Gastrocnemius medialis (tissue), 4 donors: Measurements from ENCODE around the gene HOOK2. TPM values are rescaled to one million over a fixed set of nuclear protein-coding genes. Genes with fewer than 3 reads are reported as not detected.
A peak's percentile ranks its signal among the peaks of the same experiment; 100 is the strongest.

ENCODE experiments used
- ATAC-seq, 2 donors: fragments of 150-250 bp; one replicate each; pipeline ENCODE4 v1.9.1; 2016
- DNase-seq, 2 donors: peaks; one replicate each; pipeline ENCODE4 v3.0.0-alpha.2; 2019
- H3K27ac ChIP-seq, 4 donors: fragments of 200-600 bp; sonication (generic); 1 replicate in 1 of 4; 2 replicates in 3 of 4; pipeline ENCODE4 v1.5.1; 2016 to 2018; ENCODE audit warnings: mild to moderate bottlenecking in 2 of 4, moderate library complexity in 1 of 4
- H3K27me3 ChIP-seq, 3 donors: fragments of 200-600 bp; sonication (generic) in 2 of 3; 1 replicate in 1 of 3; 2 replicates in 2 of 3; pipeline versions ENCODE4 v1.5.1 to v1.6.0; 2016 to 2019; ENCODE audit warnings: mild to moderate bottlenecking in 1 of 3, moderate library complexity in 1 of 3
- H3K36me3 ChIP-seq, 2 donors: fragments of 200-600 bp; sonication (generic) in 1 of 2; one replicate each; pipeline ENCODE4 v1.5.1; 2017 to 2018
- H3K4me1 ChIP-seq, 2 donors: fragments of 200-600 bp; sonication (generic) in 1 of 2; one replicate each; pipeline ENCODE4 v1.5.1; 2016 to 2017; ENCODE audit warnings: mild to moderate bottlenecking in 2 of 2
- H3K4me3 ChIP-seq, 4 donors: fragments of 200-600 bp; sonication (generic) in 3 of 4; 1 replicate in 1 of 4; 2 replicates in 3 of 4; pipeline ENCODE4 v1.5.1; 2016 to 2019; ENCODE audit warnings: mild to moderate bottlenecking in 2 of 4
- H3K9me3 ChIP-seq, 3 donors: fragments of 200-600 bp; sonication (generic) in 2 of 3; 1 replicate in 1 of 3; 2 replicates in 2 of 3; pipeline ENCODE4 v1.5.1; 2016 to 2019
- CTCF ChIP-seq, 5 experiments: fragments of 450-650 bp in 3 of 5; fragments of 200-600 bp in 2 of 5; sonication (generic) in 2 of 5; IDR thresholded peaks in 4 of 5; conservative IDR thresholded peaks in 1 of 5; 1 replicate in 4 of 5; 2 replicates in 1 of 5; pipeline ENCODE4 v1.5.1; 2016 to 2019; ENCODE audit warnings: antibody characterized with exemption in 5 of 5, mild to moderate bottlenecking in 3 of 5, moderate library complexity in 3 of 5
- POLR2A ChIP-seq, 2 donors: fragments of 450-650 bp; IDR thresholded peaks; one replicate each; pipeline ENCODE4 v1.6.1; 2017; ENCODE audit warnings: antibody characterized with exemption in 2 of 2, mild to moderate bottlenecking in 2 of 2, moderate library complexity in 2 of 2
- in situ Hi-C, 4 donors: fragments of 200-750 bp; cut with MboI; loops; one replicate each; pipeline versions ENCODE4 v1.15.0 to v1.8.0; 2017; ENCODE audit warnings: low sequenced_read_pairs in 4 of 4
- intact Hi-C: fragments of 100-400 bp; cut with DNase I; formaldehyde crosslinking; loops from one replicate; pipeline ENCODE4 v1.15.1; 2023; ENCODE audit warnings: low total_unique reads
- total RNA-seq, 4 donors: library from RNA; depleted of rRNA; stranded (reverse); fragments of >200 nt; gene quantifications; one replicate each; pipeline versions ENCODE4 v1.1.0 to v1.2.3, GENCODE V29; 2016

The HOOK2 gene
- total RNA-seq, 4 donors from 2014 or later: 12.3 to 23.4 (median 17.6) TPM

- in situ Hi-C loops: loop anchor here (5.0 to 10.0 kb wide), 2 partner anchors 34 to 82 kb away; no protein-coding TSS in a partner anchor
- H3K36me3 ChIP-seq: no peaks in the 10 kb centered on the region
- no peaks in the 10 kb centered on the region for H3K9me3 ChIP-seq
- peaks cover 0 to 3% of the 10 kb centered on the region in 2 donors for H3K4me1 ChIP-seq
- peak overlapping the region in 2 of 4 donors; percentile 39 to 52 for H3K27ac ChIP-seq
- DNase-seq (no peak), ATAC-seq (no peak)
- intact Hi-C loops: no loop called here
- H3K4me3 ChIP-seq: no peak overlapping the region
- no peaks in the 10 kb centered on the region for H3K27me3 ChIP-seq
- TF ChIP-seq CTCF (IDR thresholded peaks at IDR 0.05 in 4 of 5, conservative IDR thresholded peaks at IDR 0.05 in 1 of 5) (no peak), POLR2A (IDR thresholded peaks at IDR 0.05) (no peak)
Observed at GRCh38 chr19:12763100-12763499, 12.3 kb downstream of the HOOK2 start.

- intact Hi-C loops (loop anchor here (1.0 to 5.0 kb wide), 2 partner anchors 47 to 88 kb away; no protein-coding TSS in a partner anchor), in situ Hi-C loops (loop anchor here (5.0 to 10.0 kb wide), 3 partner anchors 38 to 88 kb away; no protein-coding TSS in a partner anchor)
- Histone ChIP-seq H3K4me3 (no peak overlapping the region), H3K9me3 (no peaks in the 10 kb centered on the region), H3K27me3 (no peaks in the 10 kb centered on the region), H3K36me3 (no peaks in the 10 kb centered on the region), H3K27ac (no peak overlapping the region), H3K4me1 (peaks cover 8% of the 10 kb centered on the region in 2 donors)
- TF ChIP-seq CTCF (IDR thresholded peaks at IDR 0.05 in 4 of 5, conservative IDR thresholded peaks at IDR 0.05 in 1 of 5): no peak
- TF ChIP-seq POLR2A (IDR thresholded peaks at IDR 0.05): no peak
- ATAC-seq (no peak), DNase-seq (no peak)
Observed at GRCh38 chr19:12759686-12760085, 15.7 kb downstream of the HOOK2 start.

DNA sequence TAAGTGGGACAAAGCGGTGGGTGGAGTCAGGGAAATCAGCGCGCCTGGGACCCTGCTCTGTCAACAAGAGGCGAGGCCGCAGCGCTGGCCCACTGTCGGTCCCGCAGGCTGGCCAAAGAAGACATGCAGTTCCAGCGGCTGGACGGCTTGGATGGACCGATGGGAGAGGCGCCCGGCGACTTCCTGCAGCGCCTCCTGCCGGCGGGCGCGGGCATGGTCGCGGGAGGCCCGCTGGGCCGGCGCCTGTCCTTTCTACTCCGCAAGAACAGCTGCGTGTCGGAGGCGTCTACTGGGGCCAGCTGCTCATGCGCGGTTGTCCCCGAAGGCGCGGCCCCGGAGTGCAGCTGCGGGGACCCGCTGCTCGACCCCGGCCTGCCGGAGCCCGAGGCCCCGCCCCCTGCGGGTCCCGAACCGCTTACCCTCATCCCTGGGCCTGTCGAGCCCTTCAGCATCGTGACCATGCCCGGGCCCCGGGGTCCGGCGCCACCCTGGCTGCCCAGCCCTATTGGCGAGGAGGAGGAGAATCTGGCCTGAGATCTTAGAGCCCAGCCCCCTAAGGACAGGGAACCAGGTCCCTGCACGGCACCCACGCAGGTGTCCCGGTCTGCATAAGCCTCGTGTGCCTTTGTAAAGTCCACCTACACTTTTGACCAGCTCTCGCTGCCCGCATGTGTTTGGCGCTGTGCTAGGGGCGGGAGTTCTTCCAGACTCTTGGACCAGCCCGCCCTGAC, 17.6 kb downstream of the HOOK2 start:
- TF ChIP-seq CTCF (IDR thresholded peaks at IDR 0.05 in 4 of 5, conservative IDR thresholded peaks at IDR 0.05 in 1 of 5): peak; percentile 78 to 92 (median 83)
- TF ChIP-seq POLR2A (IDR thresholded peaks at IDR 0.05): no peak
- peak; percentile 60 to 83 for ATAC-seq
- H3K9me3 ChIP-seq: no peaks in the 10 kb centered on the region
- H3K36me3 ChIP-seq: no peaks in the 10 kb centered on the region
- in situ Hi-C loops (loop anchor here in 1 of 4 donors (5.0 kb wide), 1 partner anchor 90 kb away; no protein-coding TSS in a partner anchor), intact Hi-C loops (loop anchor here (5.0 kb wide), 1 partner anchor 45 kb away; no protein-coding TSS in a partner anchor)
- peak overlapping the region in 3 of 4 donors; percentile 11 to 58 (median 57) for H3K27ac ChIP-seq
- peak overlapping the region; percentile 24 to 53 (median 46) for H3K4me3 ChIP-seq
- peak in 1 of 2 donors; percentile 70 for DNase-seq
- peaks cover 8% of the 10 kb centered on the region in 2 donors for H3K4me1 ChIP-seq
- H3K27me3 ChIP-seq: peaks cover 0 to 4% (median 0%) of the 10 kb centered on the region in 3 donors

GRCh38 chr19:12756150-12756883, 19.0 kb downstream of the HOOK2 start:
- no peaks in the 10 kb centered on the region for H3K9me3 ChIP-seq
- no peak for DNase-seq
- no peak overlapping the region for H3K4me3 ChIP-seq
- no peaks in the 10 kb centered on the region for H3K36me3 ChIP-seq
- TF ChIP-seq CTCF (IDR thresholded peaks at IDR 0.05 in 4 of 5, conservative IDR thresholded peaks at IDR 0.05 in 1 of 5) (no peak), POLR2A (IDR thresholded peaks at IDR 0.05) (no peak)
- peaks cover 5 to 7% (median 7%) of the 10 kb centered on the region in 3 donors for H3K27me3 ChIP-seq
- in situ Hi-C loops (loop anchor here in 1 of 4 donors (5.0 kb wide), 1 partner anchor 91 kb away; no protein-coding TSS in a partner anchor), intact Hi-C loops (loop anchor here (5.0 kb wide), 1 partner anchor 44 kb away; no protein-coding TSS in a partner anchor)
- H3K27ac ChIP-seq: no peak overlapping the region
- H3K4me1 ChIP-seq: peaks cover 8% of the 10 kb centered on the region in 2 donors
- no peak for ATAC-seq
